Measurements from ENCODE around the gene NFATC4.
A peak's percentile ranks its signal among the peaks of the same experiment; 100 is the strongest.

The NFATC4 gene

GRCh38 chr14:24399447-24399822 is 31.5 kb downstream of the NFATC4 start:
- Histone ChIP-seq H3K4me3 (ENCODE audit: low read depth, low read length) (peak overlapping the region; percentile 43), H3K27ac (ENCODE audit: extremely low read depth, low read depth, low read length) (peak overlapping the region; percentile 69), H3K36me3 (ENCODE audit: control insufficient read depth in 2 of 2, insufficient read depth in 1 of 2, low read length in 2 of 2) (no peaks in the 10 kb centered on the region), H3K4me1 (ENCODE audit: control insufficient read depth, insufficient read depth, low read length) (peaks cover 18% of the 10 kb centered on the region; the same call in 1 of the 2 replicates), H3K9me3 (ENCODE audit: control insufficient read depth, insufficient read depth, low read depth, low read length) (no peaks in the 10 kb centered on the region)
- TF ChIP-seq ZBTB7A (tag by site-specific recombination; IDR thresholded peaks at IDR 0.05; ENCODE audit: low read depth) (0 out of 2 replicates have a peak, but pooled peaks have one; percentile 12), ZNF366 (tag by site-specific recombination; conservative IDR thresholded peaks at IDR 0.05) (0 out of 2 replicates have a peak, but pooled peaks have one; percentile 21), ZBTB48 (tag by site-specific recombination; IDR thresholded peaks at IDR 0.05) (peak; percentile 46; the same call in 1 of the 2 replicates), ZBTB20 (tag by site-specific recombination; IDR thresholded peaks at IDR 0.05) (peak; percentile 51; the same call in 1 of the 2 replicates), ZNF37A (tag by site-specific recombination; IDR thresholded peaks at IDR 0.05) (no peak), ZNF600 (tag by site-specific recombination; IDR thresholded peaks at IDR 0.05) (peak; percentile 83), ZNF571 (tag by site-specific recombination; IDR thresholded peaks at IDR 0.05) (no peak)
- CTCF ChIA-PET: interaction anchor here (0.9 kb wide), 3 partner anchors 9 to 32 kb away, joined by 3 to 4 read pairs (median 4); no protein-coding TSS in a partner anchor
- POLR2A ChIA-PET: interaction anchor here (1.0 to 1.6 kb wide), 4 partner anchors 10 to 33 kb away, joined by 4 to 10 read pairs (median 7); partner anchors contain the start of genes CBLN3 and KHNYN

DNA sequence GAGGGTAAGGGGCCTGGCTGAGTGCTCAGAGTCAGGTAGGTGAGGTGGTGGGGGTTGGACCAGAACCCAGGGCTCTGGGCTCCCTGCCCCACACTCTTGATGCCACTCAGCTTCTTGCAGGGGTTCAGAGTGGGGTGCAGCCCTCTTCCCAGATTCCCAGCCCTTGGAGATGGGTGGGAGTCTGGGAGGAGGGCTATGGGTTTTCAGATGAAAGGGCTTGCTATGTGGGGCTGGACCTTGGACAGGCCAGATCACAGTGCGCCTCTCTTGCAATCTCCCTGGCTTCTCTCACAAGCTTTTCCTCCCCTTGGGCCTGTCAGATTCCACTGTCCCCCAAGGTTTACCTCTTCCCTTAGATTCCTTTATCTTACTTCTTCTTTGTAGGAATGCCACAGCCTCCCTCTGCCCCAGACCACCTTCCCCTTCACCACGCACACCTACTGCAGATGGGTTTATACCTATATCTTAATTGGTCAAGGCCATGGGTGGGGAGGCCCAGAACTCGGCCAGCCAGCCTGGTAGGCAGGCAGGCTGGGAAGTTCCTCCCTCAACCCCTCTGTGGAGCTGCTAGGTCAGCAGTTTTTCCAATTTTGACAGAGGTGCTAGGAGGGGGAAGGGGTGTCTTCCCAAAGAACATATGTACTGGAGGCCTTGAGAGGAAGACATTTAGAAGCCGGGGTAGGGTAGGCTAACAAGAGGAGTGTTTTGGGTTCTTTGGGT is 32.2 kb downstream of the NFATC4 start:
- H3K4me1 ChIP-seq (ENCODE audit: control insufficient read depth, insufficient read depth, low read length): peaks cover 18% of the 10 kb centered on the region; the same call in 1 of the 2 replicates
- no peak overlapping the region for H3K4me3 ChIP-seq (ENCODE audit: low read depth, low read length)
- no peaks in the 10 kb centered on the region for H3K9me3 ChIP-seq (ENCODE audit: control insufficient read depth, insufficient read depth, low read depth, low read length)
- H3K36me3 ChIP-seq (ENCODE audit: control insufficient read depth in 2 of 2, insufficient read depth in 1 of 2, low read length in 2 of 2): peaks cover 0 to 5% of the 10 kb centered on the region in 2 experiments; a peak in 1 of 3 replicates
- ChIA-PET CTCF (interaction anchor here (0.9 kb wide), 1 partner anchor 9 kb away, joined by 4 read pairs; no protein-coding TSS in a partner anchor), POLR2A (interaction anchor here (1.0 to 1.3 kb wide), 2 partner anchors 9 to 34 kb away, joined by 4 to 7 read pairs; no protein-coding TSS in a partner anchor)
- peak overlapping the region; percentile 69; the same call in 1 of the 2 replicates for H3K27ac ChIP-seq (ENCODE audit: extremely low read depth, low read depth, low read length)
- TF ChIP-seq ZNF10 (tag by site-specific recombination; IDR thresholded peaks at IDR 0.05) (no peak), KLF9 (tag by site-specific recombination; IDR thresholded peaks at IDR 0.05; ENCODE audit: low read depth) (no peak), SP2 (tag by site-specific recombination; IDR thresholded peaks at IDR 0.05) (0 out of 2 replicates have a peak, but pooled peaks have one; percentile 3), ZNF335 (tag by site-specific recombination; conservative IDR thresholded peaks at IDR 0.05) (no peak)

DNA sequence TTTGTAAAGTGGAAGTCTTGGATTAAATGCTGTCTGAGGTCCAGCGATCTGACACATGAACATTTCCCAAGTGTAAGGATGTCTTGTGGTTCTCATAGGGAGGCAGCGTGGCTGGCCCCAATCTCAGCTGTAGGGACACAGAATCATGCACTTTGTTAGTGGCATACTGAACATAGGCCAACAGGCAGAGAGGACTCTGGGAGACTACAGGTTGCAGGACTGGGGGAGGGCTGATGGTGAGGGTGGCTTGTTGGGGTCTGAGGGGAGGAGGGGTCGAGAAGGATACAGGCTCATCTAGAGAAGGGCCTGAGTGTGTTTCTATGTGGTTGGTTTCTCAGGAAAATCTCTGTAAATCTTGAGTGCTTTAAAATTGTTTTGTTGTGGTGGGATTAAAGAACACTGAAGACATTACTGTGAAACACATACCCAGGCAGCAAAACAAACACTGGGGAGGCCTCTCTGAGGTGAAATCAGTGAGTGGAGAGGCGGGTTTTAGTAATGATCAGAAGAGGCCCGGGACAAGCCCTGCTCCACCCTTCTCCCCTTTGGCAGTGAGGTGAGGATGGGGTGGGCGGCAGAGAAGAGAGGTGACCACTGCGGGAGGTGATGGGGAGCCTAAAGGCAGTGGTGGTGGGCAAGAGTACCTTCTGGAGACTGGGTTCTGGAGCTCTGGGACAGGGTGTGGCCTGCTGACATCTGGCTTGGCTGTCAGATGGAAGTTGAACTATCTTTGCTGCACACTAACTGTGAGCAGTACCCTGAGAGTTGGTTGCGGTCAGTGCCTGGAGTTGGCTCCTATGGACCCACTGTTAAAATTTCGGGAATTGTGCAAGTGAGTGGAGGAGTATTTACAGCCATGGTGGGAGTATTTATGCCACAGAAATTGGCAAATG is 34.1 kb downstream of the NFATC4 start:
- Histone ChIP-seq H3K36me3 (ENCODE audit: control insufficient read depth in 2 of 2, insufficient read depth in 1 of 2, low read length in 2 of 2) (peaks cover 0 to 8% of the 10 kb centered on the region in 2 experiments; a peak in 1 of 3 replicates), H3K4me1 (ENCODE audit: control insufficient read depth, insufficient read depth, low read length) (peaks cover 18% of the 10 kb centered on the region; the same call in 1 of the 2 replicates), H3K27ac (ENCODE audit: extremely low read depth, low read depth, low read length) (no peak overlapping the region), H3K4me3 (ENCODE audit: low read depth, low read length) (no peak overlapping the region), H3K9me3 (ENCODE audit: control insufficient read depth, insufficient read depth, low read depth, low read length) (no peaks in the 10 kb centered on the region)
- ChIA-PET POLR2A (no interaction called here), CTCF (interaction anchor here (0.7 to 2.7 kb wide), 5 partner anchors 12 to 68 kb away, joined by 3 to 9 read pairs (median 5); no protein-coding TSS in a partner anchor)
- no peak for TF ChIP-seq HOXC10 (CRISPR knock-in tag; IDR thresholded peaks at IDR 0.05)
- TF ChIP-seq ZBTB20 (tag by site-specific recombination; IDR thresholded peaks at IDR 0.05): 0 out of 2 replicates have a peak, but pooled peaks have one; percentile 23

DNA sequence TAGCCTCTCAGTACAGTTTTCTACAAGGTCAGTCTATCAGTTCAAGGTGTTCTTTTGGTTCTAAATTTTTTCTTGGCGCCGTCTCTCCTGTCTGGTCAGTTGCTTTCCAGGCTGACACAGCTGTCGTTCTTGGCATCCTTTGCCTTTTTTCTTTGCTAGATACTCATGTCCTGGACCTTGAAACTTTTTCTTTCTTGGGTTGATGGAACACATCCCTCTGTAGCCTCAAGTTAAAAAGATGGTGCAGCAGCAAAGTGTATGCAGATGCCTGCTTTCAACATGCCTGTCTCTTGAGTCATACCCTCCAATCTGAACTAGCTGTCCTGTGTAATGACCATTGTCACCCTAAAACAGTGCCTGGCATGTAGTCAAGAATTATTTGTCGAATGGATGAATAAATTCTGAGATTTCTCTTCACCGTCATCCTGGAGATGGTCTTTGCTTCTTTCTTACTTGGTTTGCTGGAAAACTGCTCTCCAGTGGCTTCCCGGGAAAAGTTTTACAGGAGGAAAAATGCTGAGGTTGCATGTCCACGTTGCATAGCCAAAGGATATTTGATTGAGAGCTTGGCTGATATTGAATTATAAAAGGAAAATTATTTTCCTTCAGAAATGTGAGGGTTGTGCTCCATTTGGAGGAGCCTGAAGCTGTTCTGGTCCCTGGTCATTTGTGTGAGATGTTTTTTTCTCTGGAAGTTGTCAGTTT is 35.5 kb downstream of the NFATC4 start:
- CTCF ChIA-PET: interaction anchor here (0.7 to 2.7 kb wide), 7 partner anchors 10 to 95 kb away, joined by 3 to 9 read pairs (median 5); partner anchors contain the start of gene CIDEB
- peaks cover 0 to 15% of the 10 kb centered on the region in 2 experiments; a peak in 1 of 3 replicates for H3K36me3 ChIP-seq (ENCODE audit: control insufficient read depth in 2 of 2, insufficient read depth in 1 of 2, low read length in 2 of 2)
- H3K27ac ChIP-seq (ENCODE audit: extremely low read depth, low read depth, low read length): no peak overlapping the region
- H3K4me1 ChIP-seq (ENCODE audit: control insufficient read depth, insufficient read depth, low read length): peaks cover 12% of the 10 kb centered on the region; the same call in 1 of the 2 replicates
- H3K4me3 ChIP-seq (ENCODE audit: low read depth, low read length): no peak overlapping the region
- H3K9me3 ChIP-seq (ENCODE audit: control insufficient read depth, insufficient read depth, low read depth, low read length): no peaks in the 10 kb centered on the region
- POLR2A ChIA-PET: no interaction called here
- TF ChIP-seq REST (tag by site-specific recombination; IDR thresholded peaks at IDR 0.05) (no peak), YY1 (tag by site-specific recombination; IDR thresholded peaks at IDR 0.05) (no peak), ZNF433 (tag by site-specific recombination; IDR thresholded peaks at IDR 0.05; ENCODE audit: low read depth) (no peak), ZNF132 (tag by site-specific recombination; IDR thresholded peaks at IDR 0.05; ENCODE audit: borderline replicate concordance) (no peak), KLF8 (tag by site-specific recombination; IDR thresholded peaks at IDR 0.05) (no peak), ZNF391 (tag by site-specific recombination; IDR thresholded peaks at IDR 0.05; ENCODE audit: borderline replicate concordance, low read depth) (no peak), KLF10 (tag by site-specific recombination; IDR thresholded peaks at IDR 0.05) (no peak), ZNF202 (tag by site-specific recombination; IDR thresholded peaks at IDR 0.05; ENCODE audit: borderline replicate concordance) (no peak)

Data from HEK293 (cell line).